HL-60 (cell line): ENCODE measurements around the gene ALLC.

Source experiments
- DNase-seq, 2 experiments: peaks; one replicate each; pipeline ENCODE4 v3.0.0-alpha.2; 2010 to 2020; ENCODE audit warnings: low read depth in 1 of 2, low spot score in 1 of 2
- H3K27ac ChIP-seq: fragments of 250-450 bp; sonication (Bioruptor Pico); replicated peaks from 2 replicates; pipeline ENCODE4 v1.5.1; 2020; ENCODE audit warnings: mild to moderate bottlenecking, moderate library complexity
- H3K27me3 ChIP-seq: fragments of 250-450 bp; sonication (Bioruptor Pico); 2 replicates; pipeline ENCODE4 v1.5.1; 2021; ENCODE audit warnings: mild to moderate bottlenecking, moderate library complexity; ENCODE audit not compliant: insufficient read depth, poor library complexity, severe bottlenecking
- H3K4me3 ChIP-seq: replicated peaks from 2 replicates; pipeline ENCODE4 v1.5.1; 2011; ENCODE audit warnings: mild to moderate bottlenecking, control low read depth, low read length; ENCODE audit not compliant: insufficient read depth
- GABPA ChIP-seq: IDR thresholded peaks from 2 replicates; pipeline ENCODE4 v1.6.1; 2012; ENCODE audit warnings: low read depth
- POLR2AphosphoS5 ChIP-seq: IDR thresholded peaks from 2 replicates; pipeline ENCODE4 v1.6.1; 2012; ENCODE audit warnings: low read depth
- SPI1 ChIP-seq: IDR thresholded peaks from 2 replicates; pipeline ENCODE4 v1.6.1; 2012; ENCODE audit warnings: low read depth, mild to moderate bottlenecking, borderline replicate concordance
- TF ChIP-seq, protein P1 (sequence below): IDR thresholded peaks from 2 replicates; pipeline ENCODE4 v1.6.1; 2012; ENCODE audit warnings: low read depth; ENCODE audit not compliant: insufficient replicate concordance
- TF ChIP-seq, protein P2 (sequence below): IDR thresholded peaks from one replicate; pipeline ENCODE4 v1.5.1; 2011; ENCODE audit warnings: low read length, control low read depth, inconsistent platforms; ENCODE audit not compliant: insufficient read depth

The ALLC gene

DNA sequence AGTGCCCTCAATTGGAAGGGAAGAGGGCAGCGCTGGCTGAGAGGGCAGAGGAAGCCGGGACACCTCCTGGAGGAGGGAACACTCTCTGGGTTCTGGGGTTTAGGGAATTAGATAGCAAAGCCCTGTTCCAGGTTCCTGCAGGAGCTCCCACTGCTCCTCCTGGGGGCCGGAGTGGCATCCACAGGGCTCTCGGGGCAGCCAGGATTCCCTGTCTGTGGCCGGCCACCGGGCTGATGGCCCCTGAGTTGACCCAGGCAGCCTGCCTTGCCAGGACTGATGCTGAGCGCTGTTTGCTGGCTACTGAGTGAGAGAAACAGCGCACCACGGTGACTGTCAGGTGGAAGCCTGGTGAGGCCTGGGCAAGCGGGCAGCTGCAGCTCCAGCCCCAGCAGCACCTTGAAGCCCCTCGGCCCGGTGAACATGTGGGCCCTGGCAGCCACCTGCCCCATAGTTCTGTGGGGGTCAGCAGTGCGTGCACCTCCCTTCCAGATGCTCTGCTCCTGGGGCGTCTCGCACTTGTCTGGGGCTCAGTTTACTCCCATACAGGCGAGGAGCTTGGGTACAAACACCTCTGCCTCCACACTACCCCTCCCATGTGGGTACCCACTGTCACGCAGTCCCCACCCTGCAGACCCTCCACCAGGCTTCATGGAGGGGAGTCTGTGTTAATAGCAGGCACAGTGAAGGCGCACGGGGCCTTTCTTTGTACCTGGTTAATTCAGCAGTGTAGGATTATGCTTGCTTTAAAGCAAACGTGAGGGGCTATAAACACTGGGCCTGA is 7.7 kb upstream of the ALLC start:
- H3K27ac ChIP-seq, result no peak overlapping the region
- H3K4me3 ChIP-seq, result no peak overlapping the region
- no peak for DNase-seq
- H3K27me3 ChIP-seq, result peaks cover 14% of the 10 kb centered on the region
- TF ChIP-seq GABPA, result no peak
- no peak for TF ChIP-seq SPI1
- TF ChIP-seq, protein P1, sequence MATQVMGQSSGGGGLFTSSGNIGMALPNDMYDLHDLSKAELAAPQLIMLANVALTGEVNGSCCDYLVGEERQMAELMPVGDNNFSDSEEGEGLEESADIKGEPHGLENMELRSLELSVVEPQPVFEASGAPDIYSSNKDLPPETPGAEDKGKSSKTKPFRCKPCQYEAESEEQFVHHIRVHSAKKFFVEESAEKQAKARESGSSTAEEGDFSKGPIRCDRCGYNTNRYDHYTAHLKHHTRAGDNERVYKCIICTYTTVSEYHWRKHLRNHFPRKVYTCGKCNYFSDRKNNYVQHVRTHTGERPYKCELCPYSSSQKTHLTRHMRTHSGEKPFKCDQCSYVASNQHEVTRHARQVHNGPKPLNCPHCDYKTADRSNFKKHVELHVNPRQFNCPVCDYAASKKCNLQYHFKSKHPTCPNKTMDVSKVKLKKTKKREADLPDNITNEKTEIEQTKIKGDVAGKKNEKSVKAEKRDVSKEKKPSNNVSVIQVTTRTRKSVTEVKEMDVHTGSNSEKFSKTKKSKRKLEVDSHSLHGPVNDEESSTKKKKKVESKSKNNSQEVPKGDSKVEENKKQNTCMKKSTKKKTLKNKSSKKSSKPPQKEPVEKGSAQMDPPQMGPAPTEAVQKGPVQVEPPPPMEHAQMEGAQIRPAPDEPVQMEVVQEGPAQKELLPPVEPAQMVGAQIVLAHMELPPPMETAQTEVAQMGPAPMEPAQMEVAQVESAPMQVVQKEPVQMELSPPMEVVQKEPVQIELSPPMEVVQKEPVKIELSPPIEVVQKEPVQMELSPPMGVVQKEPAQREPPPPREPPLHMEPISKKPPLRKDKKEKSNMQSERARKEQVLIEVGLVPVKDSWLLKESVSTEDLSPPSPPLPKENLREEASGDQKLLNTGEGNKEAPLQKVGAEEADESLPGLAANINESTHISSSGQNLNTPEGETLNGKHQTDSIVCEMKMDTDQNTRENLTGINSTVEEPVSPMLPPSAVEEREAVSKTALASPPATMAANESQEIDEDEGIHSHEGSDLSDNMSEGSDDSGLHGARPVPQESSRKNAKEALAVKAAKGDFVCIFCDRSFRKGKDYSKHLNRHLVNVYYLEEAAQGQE, result no peak
- TF ChIP-seq, protein P2, sequence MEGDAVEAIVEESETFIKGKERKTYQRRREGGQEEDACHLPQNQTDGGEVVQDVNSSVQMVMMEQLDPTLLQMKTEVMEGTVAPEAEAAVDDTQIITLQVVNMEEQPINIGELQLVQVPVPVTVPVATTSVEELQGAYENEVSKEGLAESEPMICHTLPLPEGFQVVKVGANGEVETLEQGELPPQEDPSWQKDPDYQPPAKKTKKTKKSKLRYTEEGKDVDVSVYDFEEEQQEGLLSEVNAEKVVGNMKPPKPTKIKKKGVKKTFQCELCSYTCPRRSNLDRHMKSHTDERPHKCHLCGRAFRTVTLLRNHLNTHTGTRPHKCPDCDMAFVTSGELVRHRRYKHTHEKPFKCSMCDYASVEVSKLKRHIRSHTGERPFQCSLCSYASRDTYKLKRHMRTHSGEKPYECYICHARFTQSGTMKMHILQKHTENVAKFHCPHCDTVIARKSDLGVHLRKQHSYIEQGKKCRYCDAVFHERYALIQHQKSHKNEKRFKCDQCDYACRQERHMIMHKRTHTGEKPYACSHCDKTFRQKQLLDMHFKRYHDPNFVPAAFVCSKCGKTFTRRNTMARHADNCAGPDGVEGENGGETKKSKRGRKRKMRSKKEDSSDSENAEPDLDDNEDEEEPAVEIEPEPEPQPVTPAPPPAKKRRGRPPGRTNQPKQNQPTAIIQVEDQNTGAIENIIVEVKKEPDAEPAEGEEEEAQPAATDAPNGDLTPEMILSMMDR, result no peak
- no peak for TF ChIP-seq POLR2AphosphoS5

DNA sequence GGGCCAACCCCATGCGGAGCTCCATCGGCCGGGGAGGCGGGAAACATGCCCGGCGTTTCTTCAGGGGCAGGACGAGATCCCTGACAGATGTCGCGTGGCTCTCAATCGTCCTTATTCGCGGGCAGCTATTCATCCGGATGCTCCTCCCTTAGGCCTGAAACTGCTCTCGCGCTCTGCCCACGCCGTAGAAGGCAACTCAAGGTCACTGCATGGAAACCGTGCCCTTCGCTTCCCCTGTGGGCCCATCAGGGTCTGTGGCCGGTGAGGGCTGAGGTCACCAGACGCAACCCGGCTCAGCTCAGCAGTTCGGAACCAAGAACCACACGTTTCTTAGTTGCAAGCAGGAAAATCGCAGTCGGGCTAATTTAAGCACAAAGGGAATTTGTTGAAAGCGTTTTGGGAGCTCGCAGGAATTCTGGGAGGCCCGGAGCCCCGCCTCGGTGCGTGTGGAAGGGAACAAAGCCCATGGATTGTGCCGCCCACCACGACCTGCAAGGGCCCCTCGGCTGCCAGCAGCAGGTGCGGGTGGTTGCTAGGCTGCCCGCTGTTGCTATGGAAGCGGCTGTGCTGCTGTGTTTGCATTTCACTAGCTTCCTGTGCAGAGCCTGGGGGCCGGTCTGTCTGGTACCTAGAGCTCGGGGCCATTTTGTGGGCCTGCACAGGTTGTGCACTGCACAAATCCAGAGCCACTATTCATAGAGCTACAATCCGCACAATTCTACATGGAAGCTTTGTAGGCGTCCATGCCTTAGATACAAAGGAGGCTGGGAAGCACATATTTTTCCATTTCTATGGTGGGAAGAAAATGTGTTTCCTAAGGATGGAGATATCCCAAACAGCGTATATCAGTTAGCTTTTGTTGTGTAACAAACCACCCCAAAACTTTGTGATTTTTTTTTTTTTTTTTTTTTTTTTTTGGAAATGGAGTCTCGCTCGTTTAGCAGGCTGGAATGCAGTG is 6.0 kb upstream of the ALLC start:
- Histone ChIP-seq H3K27me3 (peaks cover 14% of the 10 kb centered on the region), H3K27ac (no peak overlapping the region), H3K4me3 (no peak overlapping the region)
- TF ChIP-seq, protein P2, result no peak
- TF ChIP-seq, protein P1, result no peak
- no peak for TF ChIP-seq POLR2AphosphoS5
- no peak for TF ChIP-seq SPI1
- no peak for TF ChIP-seq GABPA
- peak in 1 of 2 experiments; percentile 27 for DNase-seq

DNA sequence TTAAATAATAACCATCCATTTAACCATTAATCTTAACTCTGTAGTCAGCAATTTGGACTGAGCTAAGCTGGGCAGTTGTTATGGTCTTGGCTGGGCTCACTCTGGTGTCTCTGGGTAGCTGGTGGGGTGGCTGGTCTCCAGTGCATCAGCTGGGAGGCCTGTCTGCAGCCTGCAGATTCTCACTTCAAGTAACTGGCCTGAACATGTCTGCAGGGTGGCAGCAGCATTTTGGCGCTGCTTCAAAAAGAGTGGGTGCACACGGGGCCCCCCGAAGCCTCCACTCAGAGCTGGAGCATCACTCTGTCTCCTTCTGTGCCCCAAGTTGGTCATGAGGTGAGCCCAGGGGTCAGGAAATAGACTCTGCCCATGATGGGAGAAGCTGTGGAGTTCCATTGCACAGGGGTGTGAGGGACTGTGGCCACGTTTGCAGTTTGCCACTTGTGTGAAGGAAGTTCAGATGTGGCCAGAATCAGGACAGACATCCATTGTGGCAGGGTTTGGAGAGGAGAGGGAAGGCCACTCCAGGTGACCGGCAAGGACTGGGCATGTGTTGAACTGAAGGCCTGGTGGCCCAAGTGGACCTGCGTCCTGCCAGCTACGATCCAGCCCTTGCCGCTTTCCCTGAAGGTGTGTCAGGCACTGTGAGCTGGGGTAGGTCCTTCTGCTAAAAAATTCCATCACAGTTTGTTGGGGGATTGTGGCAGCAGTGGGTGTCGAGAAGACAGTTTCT is 4.9 kb upstream of the ALLC start:
- Histone ChIP-seq H3K4me3 (no peak overlapping the region), H3K27ac (no peak overlapping the region), H3K27me3 (peaks cover 14% of the 10 kb centered on the region)
- no peak for TF ChIP-seq SPI1
- no peak for TF ChIP-seq GABPA
- TF ChIP-seq, protein P1, result no peak
- no peak for DNase-seq
